K562 (cell line): Measurements from ENCODE around the gene RASSF1. TPM values are rescaled to one million over a fixed set of nuclear protein-coding genes. Genes with fewer than 3 reads are reported as not detected.

ENCODE experiments used
- ATF7 ChIP-seq: fragments of 450-650 bp; IDR thresholded peaks from 2 replicates; pipeline ENCODE4 v1.7.1; 2014; ENCODE audit warnings: mild to moderate bottlenecking, moderate library complexity
- DACH1 ChIP-seq: fragments of 450-650 bp; IDR thresholded peaks from 2 replicates; pipeline ENCODE4 v1.6.1; 2018; ENCODE audit not compliant: partially characterized antibody
- ELF2 ChIP-seq: fragments of 250-450 bp; sonication (Bioruptor Pico); IDR thresholded peaks from 2 replicates; pipeline ENCODE4 v1.5.0; 2021; ENCODE audit warnings: mild to moderate bottlenecking
- HDAC1 ChIP-seq, 2 experiments: fragments of 450-650 bp; IDR thresholded peaks; 2 replicates each; pipeline ENCODE4 v1.6.1; 2016 to 2017; ENCODE audit warnings: inconsistent platforms in 1 of 2, mild to moderate bottlenecking in 1 of 2, moderate library complexity in 1 of 2
- KDM4B ChIP-seq, 2 experiments: fragments of 450-650 bp in 1 of 2; sonication (generic) in 1 of 2; IDR thresholded peaks; 2 replicates each; pipeline ENCODE4 v1.6.1; 2016 to 2017; ENCODE audit warnings: borderline replicate concordance in 2 of 2, antibody characterized with exemption in 1 of 2, low read depth in 1 of 2, mild to moderate bottlenecking in 1 of 2
- L3MBTL2 ChIP-seq: fragments of 450-650 bp; IDR thresholded peaks from 2 replicates; pipeline ENCODE4 v1.6.1; 2016; ENCODE audit warnings: mild to moderate bottlenecking, moderate library complexity
- LCOR ChIP-seq: sonication (generic); formaldehyde crosslinking; IDR thresholded peaks from 2 replicates; pipeline ENCODE4 v1.8.0; 2022; ENCODE audit warnings: mild to moderate bottlenecking, missing genetic modification reagents
- RBFOX2 ChIP-seq: fragments of 200-400 bp; formaldehyde crosslinking; IDR thresholded peaks from 2 replicates; pipeline ENCODE4 v1.6.1; 2017; ENCODE audit warnings: low read depth, mild to moderate bottlenecking, low read length, moderate library complexity
- RBM22 ChIP-seq: fragments of 200-400 bp; formaldehyde crosslinking; IDR thresholded peaks from 2 replicates; pipeline ENCODE4 v1.6.1; 2018; ENCODE audit warnings: low read length, low read depth; ENCODE audit not compliant: poor library complexity, severe bottlenecking
- RBM25 ChIP-seq: fragments of 200-400 bp; formaldehyde crosslinking; IDR thresholded peaks from 2 replicates; pipeline ENCODE4 v1.6.1; 2018; ENCODE audit warnings: low read length, low read depth, moderate library complexity; ENCODE audit not compliant: severe bottlenecking
- REST ChIP-seq, 2 experiments: fragments of 450-650 bp; formaldehyde crosslinking in 1 of 2; IDR thresholded peaks; 2 replicates each; pipeline versions ENCODE4 v1.4.0 to v1.6.1; 2014 to 2020; ENCODE audit warnings: mild to moderate bottlenecking in 2 of 2, borderline replicate concordance in 1 of 2, low read depth in 1 of 2
- RFX1 ChIP-seq: fragments of 450-650 bp; IDR thresholded peaks from 2 replicates; pipeline ENCODE4 v1.6.1; 2016; ENCODE audit warnings: mild to moderate bottlenecking, moderate library complexity
- SIN3A ChIP-seq, 2 experiments: fragments of 150-350 bp in 1 of 2; IDR thresholded peaks; 2 replicates each; pipeline ENCODE4 v1.6.1; 2011 to 2016; ENCODE audit warnings: borderline replicate concordance in 2 of 2, low read depth in 2 of 2, low read length in 2 of 2, mild to moderate bottlenecking in 2 of 2, moderate library complexity in 2 of 2; ENCODE audit not compliant: control insufficient read depth in 1 of 2
- SP2 ChIP-seq: IDR thresholded peaks from 2 replicates; pipeline ENCODE4 v1.6.1; 2011; ENCODE audit warnings: mild to moderate bottlenecking, low read depth, low read length, moderate library complexity; ENCODE audit not compliant: poor library complexity, severe bottlenecking; ENCODE audit errors: extremely low read depth
- SRSF1 ChIP-seq: fragments of 200-400 bp; formaldehyde crosslinking; IDR thresholded peaks from 2 replicates; pipeline ENCODE4 v1.6.1; 2017; ENCODE audit warnings: mild to moderate bottlenecking, low read depth, low read length, moderate library complexity
- ZFX ChIP-seq: sonication (generic); formaldehyde crosslinking; IDR thresholded peaks from 2 replicates; pipeline ENCODE4 v1.8.0; 2022; ENCODE audit warnings: mild to moderate bottlenecking, missing genetic modification reagents, moderate library complexity
- ZNF146 ChIP-seq: IDR thresholded peaks from one replicate; pipeline ENCODE4 v1.6.1; 2018; ENCODE audit warnings: missing compliant biosample characterization; ENCODE audit not compliant: unreplicated experiment
- ZNF212 ChIP-seq: fragments of 450-650 bp; formaldehyde crosslinking; IDR thresholded peaks from 2 replicates; pipeline ENCODE4 v1.4.0; 2020; ENCODE audit warnings: mild to moderate bottlenecking
- polyA plus RNA-seq, 8 experiments: library from polyadenylated mRNA; depleted of rRNA in 4 of 8; stranded (reverse) in 5 of 8; unstranded in 3 of 8; fragments of >200 nt; fragmentation: Nextera tagmentation in 2 of 8; fragmentation: Illumina TruSeq in 1 of 8; extraction: Ambion mirVana in 2 of 8; extraction: Trizol in 1 of 8; gene quantifications; 2 replicates each; pipeline versions ENCODE4 v1.2.1 to v1.2.3, GENCODE V29; 2011 to 2014; ENCODE audit warnings: inconsistent platforms in 1 of 8, missing spikeins in 1 of 8
- total RNA-seq, 7 experiments: library from RNA; depleted of rRNA in 6 of 7; stranded (reverse); fragments of >200 nt in 6 of 7; fragmentation: Illumina TruSeq in 2 of 7; extraction: Trizol in 2 of 7; gene quantifications; 2 replicates each; pipeline versions ENCODE4 v1.2.1 to v1.2.3, GENCODE V29; 2011 to 2021; ENCODE audit warnings: low replicate concordance in 1 of 7

The RASSF1 gene
- total and polyA plus RNA-seq, 9 of the 15 experiments (the other 6 are each of a cell fraction or from before 2014, with no cell fraction given) = 3.6 to 57.1 (median 24.6) TPM

- peak; percentile 29 for TF ChIP-seq ZFX
- TF ChIP-seq LCOR (CRISPR knock-in tag) = 0 out of 2 replicates have a peak, but pooled peaks have one; percentile 37
- TF ChIP-seq ATF7 = 0 out of 2 replicates have a peak, but pooled peaks have one; percentile 41
- TF ChIP-seq SP2 = peak; percentile 52
- TF ChIP-seq KDM4B (IDR thresholded peaks at IDR 0.05; ENCODE audit: borderline replicate concordance in 2 of 2, low read depth in 1 of 2) = no peak; a peak in 1 of 4 replicates
- peak; percentile 83 for TF ChIP-seq RBFOX2
- peak; percentile 81 to 90; a peak in 2 of 4 replicates for TF ChIP-seq SIN3A (IDR thresholded peaks at IDR 0.05; ENCODE audit: borderline replicate concordance in 2 of 2, control insufficient read depth in 1 of 2, low read depth in 2 of 2, low read length in 2 of 2)
- TF ChIP-seq DACH1 = peak; percentile 73
- TF ChIP-seq L3MBTL2 = peak; percentile 28; the same call in 1 of the 2 replicates
- no peak for TF ChIP-seq ZNF212 (CRISPR knock-in tag)
- peak; percentile 55 for TF ChIP-seq REST (IDR thresholded peaks at IDR 0.05; ENCODE audit: borderline replicate concordance)
- TF ChIP-seq REST (CRISPR knock-in tag; IDR thresholded peaks at IDR 0.05; ENCODE audit: low read depth) = no peak
- TF ChIP-seq RBM22 = peak; percentile 96
- 0 out of 2 replicates have a peak, but pooled peaks have one; percentile 36 for TF ChIP-seq SRSF1
- no peak for TF ChIP-seq ZNF146 (CRISPR knock-in tag)
- peak in 1 of 2 experiments; percentile 90; a peak in 2 of 4 replicates for TF ChIP-seq HDAC1 (IDR thresholded peaks at IDR 0.05)
- 0 out of 2 replicates have a peak, but pooled peaks have one; percentile 28 for TF ChIP-seq ELF2 (CRISPR knock-in tag)
- peak; percentile 46 for TF ChIP-seq RBM25
- peak; percentile 80; the same call in 1 of the 2 replicates for TF ChIP-seq RFX1
Measured at GRCh38 chr3:50327943-50328691, 12.5 kb downstream of the RASSF1 start, which contains the start of gene TUSC2 (continued).
